Gastrocnemius medialis (tissue), 4 donors: ENCODE measurements around the gene ATXN7L1. TPM values are rescaled to one million over a fixed set of nuclear protein-coding genes. Genes with fewer than 3 reads are reported as not detected.

Experiments
- ATAC-seq, 2 donors: fragments of 150-250 bp; one replicate each; pipeline ENCODE4 v1.9.1; 2016
- DNase-seq, 2 donors: peaks; one replicate each; pipeline ENCODE4 v3.0.0-alpha.2; 2019
- H3K27ac ChIP-seq, 4 donors: fragments of 200-600 bp; sonication (generic); 1 replicate in 1 of 4; 2 replicates in 3 of 4; pipeline ENCODE4 v1.5.1; 2016 to 2018; ENCODE audit warnings: mild to moderate bottlenecking in 2 of 4, moderate library complexity in 1 of 4
- H3K27me3 ChIP-seq, 3 donors: fragments of 200-600 bp; sonication (generic) in 2 of 3; 1 replicate in 1 of 3; 2 replicates in 2 of 3; pipeline versions ENCODE4 v1.5.1 to v1.6.0; 2016 to 2019; ENCODE audit warnings: mild to moderate bottlenecking in 1 of 3, moderate library complexity in 1 of 3
- H3K36me3 ChIP-seq, 2 donors: fragments of 200-600 bp; sonication (generic) in 1 of 2; one replicate each; pipeline ENCODE4 v1.5.1; 2017 to 2018
- H3K4me1 ChIP-seq, 2 donors: fragments of 200-600 bp; sonication (generic) in 1 of 2; one replicate each; pipeline ENCODE4 v1.5.1; 2016 to 2017; ENCODE audit warnings: mild to moderate bottlenecking in 2 of 2
- H3K4me3 ChIP-seq, 4 donors: fragments of 200-600 bp; sonication (generic) in 3 of 4; 1 replicate in 1 of 4; 2 replicates in 3 of 4; pipeline ENCODE4 v1.5.1; 2016 to 2019; ENCODE audit warnings: mild to moderate bottlenecking in 2 of 4
- H3K9me3 ChIP-seq, 3 donors: fragments of 200-600 bp; sonication (generic) in 2 of 3; 1 replicate in 1 of 3; 2 replicates in 2 of 3; pipeline ENCODE4 v1.5.1; 2016 to 2019
- POLR2A ChIP-seq, 2 donors: fragments of 450-650 bp; IDR thresholded peaks; one replicate each; pipeline ENCODE4 v1.6.1; 2017; ENCODE audit warnings: antibody characterized with exemption in 2 of 2, mild to moderate bottlenecking in 2 of 2, moderate library complexity in 2 of 2
- in situ Hi-C, 4 donors: fragments of 200-750 bp; cut with MboI; loops; one replicate each; pipeline versions ENCODE4 v1.15.0 to v1.8.0; 2017; ENCODE audit warnings: low sequenced_read_pairs in 4 of 4
- intact Hi-C: fragments of 100-400 bp; cut with DNase I; formaldehyde crosslinking; loops from one replicate; pipeline ENCODE4 v1.15.1; 2023; ENCODE audit warnings: low total_unique reads
- total RNA-seq, 4 donors: library from RNA; depleted of rRNA; stranded (reverse); fragments of >200 nt; gene quantifications; one replicate each; pipeline versions ENCODE4 v1.1.0 to v1.2.3, GENCODE V29; 2016
- TF ChIP-seq, protein P1 (sequence below), 5 experiments: fragments of 450-650 bp in 3 of 5; fragments of 200-600 bp in 2 of 5; sonication (generic) in 2 of 5; IDR thresholded peaks in 4 of 5; conservative IDR thresholded peaks in 1 of 5; 1 replicate in 4 of 5; 2 replicates in 1 of 5; pipeline ENCODE4 v1.5.1; 2016 to 2019; ENCODE audit warnings: antibody characterized with exemption in 5 of 5, mild to moderate bottlenecking in 3 of 5, moderate library complexity in 3 of 5

The ATXN7L1 gene
- total RNA-seq, 4 donors from 2014 or later: 1.6 to 6.6 (median 4.8) TPM

DNA sequence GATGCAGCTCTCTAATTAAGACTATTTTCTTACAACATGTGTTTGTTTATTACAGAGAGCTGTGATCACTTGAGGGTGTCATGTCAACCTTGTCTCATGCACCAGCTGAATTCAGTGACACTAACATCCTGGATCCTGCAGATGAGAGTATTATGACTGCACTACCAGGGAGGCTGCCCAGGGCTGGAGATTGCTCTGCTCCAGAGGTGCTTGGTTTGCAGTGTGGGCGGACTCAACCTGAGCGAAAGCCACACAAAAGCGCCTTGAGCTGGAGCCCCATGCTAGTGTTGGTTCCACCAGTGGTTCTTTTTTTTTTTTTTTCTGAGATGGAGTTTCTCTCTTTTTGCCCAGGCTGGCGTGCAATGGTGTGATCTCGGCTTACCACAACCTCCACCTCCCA lies 33.8 kb upstream of the ATXN7L1 start:
- intact Hi-C loops (no loop called here), in situ Hi-C loops (no loop called here)
- TF ChIP-seq, protein P1, sequence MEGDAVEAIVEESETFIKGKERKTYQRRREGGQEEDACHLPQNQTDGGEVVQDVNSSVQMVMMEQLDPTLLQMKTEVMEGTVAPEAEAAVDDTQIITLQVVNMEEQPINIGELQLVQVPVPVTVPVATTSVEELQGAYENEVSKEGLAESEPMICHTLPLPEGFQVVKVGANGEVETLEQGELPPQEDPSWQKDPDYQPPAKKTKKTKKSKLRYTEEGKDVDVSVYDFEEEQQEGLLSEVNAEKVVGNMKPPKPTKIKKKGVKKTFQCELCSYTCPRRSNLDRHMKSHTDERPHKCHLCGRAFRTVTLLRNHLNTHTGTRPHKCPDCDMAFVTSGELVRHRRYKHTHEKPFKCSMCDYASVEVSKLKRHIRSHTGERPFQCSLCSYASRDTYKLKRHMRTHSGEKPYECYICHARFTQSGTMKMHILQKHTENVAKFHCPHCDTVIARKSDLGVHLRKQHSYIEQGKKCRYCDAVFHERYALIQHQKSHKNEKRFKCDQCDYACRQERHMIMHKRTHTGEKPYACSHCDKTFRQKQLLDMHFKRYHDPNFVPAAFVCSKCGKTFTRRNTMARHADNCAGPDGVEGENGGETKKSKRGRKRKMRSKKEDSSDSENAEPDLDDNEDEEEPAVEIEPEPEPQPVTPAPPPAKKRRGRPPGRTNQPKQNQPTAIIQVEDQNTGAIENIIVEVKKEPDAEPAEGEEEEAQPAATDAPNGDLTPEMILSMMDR (IDR thresholded peaks at IDR 0.05 in 4 of 5, conservative IDR thresholded peaks at IDR 0.05 in 1 of 5): no peak
- no peak for TF ChIP-seq POLR2A (IDR thresholded peaks at IDR 0.05)
- no peaks in the 10 kb centered on the region for H3K27me3 ChIP-seq
- ATAC-seq: no peak
- no peaks in the 10 kb centered on the region for H3K36me3 ChIP-seq
- no peak for DNase-seq
- no peaks in the 10 kb centered on the region for H3K4me1 ChIP-seq
- H3K27ac ChIP-seq: no peak overlapping the region
- no peak overlapping the region for H3K4me3 ChIP-seq
- no peaks in the 10 kb centered on the region for H3K9me3 ChIP-seq

DNA sequence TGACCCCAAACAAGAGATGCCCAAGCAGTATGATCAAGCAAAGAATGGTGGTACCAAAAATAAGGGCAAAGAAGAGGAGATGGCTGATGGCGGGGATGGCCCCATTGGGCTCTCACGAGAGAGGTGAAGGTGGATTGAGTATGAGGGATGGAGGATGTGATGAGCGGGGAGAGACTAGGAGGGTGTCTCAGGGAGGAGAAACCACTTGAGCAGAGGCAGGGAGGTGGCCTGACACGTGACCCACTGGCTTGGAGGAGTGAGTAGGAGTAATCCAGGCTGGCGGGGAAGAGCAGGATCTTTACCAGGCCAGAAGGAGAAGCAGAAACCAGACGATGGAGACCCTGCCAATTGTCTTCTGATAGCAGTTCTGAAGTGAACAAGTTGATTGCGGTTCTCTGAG lies 33.3 kb upstream of the ATXN7L1 start:
- in situ Hi-C loops (no loop called here), intact Hi-C loops (loop anchor here (10.0 kb wide), 1 partner anchor 65 kb away; no protein-coding TSS in a partner anchor)
- no peak overlapping the region for H3K4me3 ChIP-seq
- no peaks in the 10 kb centered on the region for H3K4me1 ChIP-seq
- H3K9me3 ChIP-seq: no peaks in the 10 kb centered on the region
- DNase-seq (no peak), ATAC-seq (no peak)
- no peak overlapping the region for H3K27ac ChIP-seq
- no peaks in the 10 kb centered on the region for H3K27me3 ChIP-seq
- no peaks in the 10 kb centered on the region for H3K36me3 ChIP-seq
- TF ChIP-seq POLR2A (IDR thresholded peaks at IDR 0.05): no peak
- TF ChIP-seq, protein P1 (IDR thresholded peaks at IDR 0.05 in 4 of 5, conservative IDR thresholded peaks at IDR 0.05 in 1 of 5): no peak

DNA sequence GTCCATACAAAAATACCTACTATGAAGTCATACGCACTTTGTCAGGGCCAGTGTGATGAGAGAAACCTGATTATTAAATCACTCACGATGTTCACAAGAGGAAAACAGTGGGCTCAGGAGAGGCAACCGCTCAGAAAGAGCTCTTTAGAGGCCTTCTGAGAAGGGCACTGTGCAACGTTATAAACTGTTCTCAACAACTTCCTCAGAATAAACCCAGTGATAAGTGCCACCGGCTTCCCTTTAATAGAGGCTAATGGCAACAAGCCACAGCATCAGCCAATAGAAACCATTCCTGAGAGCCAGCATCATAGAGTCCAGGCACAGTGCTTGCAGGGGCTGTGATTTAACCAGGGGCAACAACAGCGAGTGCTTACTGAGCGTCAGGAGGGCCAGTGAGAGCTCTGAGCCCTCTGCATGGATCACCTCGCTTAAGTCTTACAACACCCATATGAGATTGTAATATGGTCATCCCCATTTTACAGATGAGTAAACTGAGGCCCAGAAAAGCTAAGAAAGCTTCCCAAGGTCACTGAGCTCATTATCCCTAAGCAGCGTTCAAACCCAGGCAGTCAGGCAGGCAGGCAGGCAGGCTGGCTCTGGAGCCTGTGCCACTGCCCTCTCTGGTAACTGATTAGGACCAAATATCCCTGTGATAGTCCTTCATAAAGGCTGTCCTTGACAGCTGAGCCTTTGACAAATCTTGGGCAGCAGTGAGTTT lies 30.9 kb upstream of the ATXN7L1 start:
- Histone ChIP-seq H3K9me3 (no peaks in the 10 kb centered on the region), H3K4me3 (no peak overlapping the region), H3K36me3 (no peaks in the 10 kb centered on the region), H3K27me3 (no peaks in the 10 kb centered on the region), H3K4me1 (no peaks in the 10 kb centered on the region), H3K27ac (no peak overlapping the region)
- ATAC-seq: no peak
- DNase-seq: no peak
- in situ Hi-C loops: no loop called here
- intact Hi-C loops: loop anchor here (10.0 kb wide), 1 partner anchor 68 kb away; no protein-coding TSS in a partner anchor
- TF ChIP-seq, protein P1 (IDR thresholded peaks at IDR 0.05 in 4 of 5, conservative IDR thresholded peaks at IDR 0.05 in 1 of 5): no peak
- TF ChIP-seq POLR2A (IDR thresholded peaks at IDR 0.05): no peak

DNA sequence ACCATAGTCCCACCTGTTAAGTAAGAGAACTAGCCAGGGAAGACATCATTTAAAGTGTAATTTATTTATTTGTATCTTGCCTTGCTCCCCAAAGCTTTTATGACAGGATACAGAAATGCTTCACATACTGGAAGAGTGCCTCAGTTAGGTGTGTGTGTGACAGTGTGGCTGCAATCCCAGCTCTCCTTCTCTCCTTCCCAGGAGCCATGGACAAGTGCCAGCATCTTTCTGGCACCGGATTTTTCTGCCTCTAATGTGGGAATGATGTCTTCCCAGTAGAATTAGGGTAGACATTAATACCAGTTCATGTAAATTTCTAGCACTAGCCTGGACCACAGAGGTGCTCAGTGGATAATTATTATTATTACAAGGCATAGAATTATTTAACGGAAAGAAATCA lies 30.3 kb upstream of the ATXN7L1 start:
- H3K36me3 ChIP-seq: no peaks in the 10 kb centered on the region
- H3K27ac ChIP-seq: no peak overlapping the region
- DNase-seq (no peak), ATAC-seq (no peak)
- in situ Hi-C loops: no loop called here
- no peaks in the 10 kb centered on the region for H3K4me1 ChIP-seq
- H3K27me3 ChIP-seq: no peaks in the 10 kb centered on the region
- intact Hi-C loops: loop anchor here (10.0 kb wide), 1 partner anchor 68 kb away; no protein-coding TSS in a partner anchor
- no peak overlapping the region for H3K4me3 ChIP-seq
- no peak for TF ChIP-seq POLR2A (IDR thresholded peaks at IDR 0.05)
- TF ChIP-seq, protein P1 (IDR thresholded peaks at IDR 0.05 in 4 of 5, conservative IDR thresholded peaks at IDR 0.05 in 1 of 5): no peak
- H3K9me3 ChIP-seq: no peaks in the 10 kb centered on the region
